ENCODE measurements around the gene SYNGAP1. TPM values are rescaled to one million over a fixed set of nuclear protein-coding genes. Genes with fewer than 3 reads are reported as not detected.
A peak's percentile ranks its signal among the peaks of the same experiment; 100 is the strongest.

Gene SYNGAP1
- total RNA-seq, 1 experiment from 2014 or later: 18.3 TPM

- H3K4me1 ChIP-seq: peaks cover 46% of the 10 kb centered on the region
- no peaks in the 10 kb centered on the region for H3K9me3 Mint-ChIP-seq (ENCODE audit: unreplicated experiment)
- CTCF ChIA-PET: interaction anchor here (0.6 to 1.7 kb wide), 10 partner anchors 9 to 284 kb away, joined by 3 to 16 read pairs (median 4); partner anchors contain the start of genes BAK1, CUTA, PHF1 and RGL2
- peaks cover 23% of the 10 kb centered on the region for H3K4me1 Mint-ChIP-seq (ENCODE audit: low read depth, unreplicated experiment)
- no peaks in the 10 kb centered on the region for H3K36me3 ChIP-seq (ENCODE audit: control insufficient read depth, insufficient read depth, low read length)
- peak overlapping the region; percentile 76 for H3K27ac Mint-ChIP-seq (ENCODE audit: unreplicated experiment)
- TF ChIP-seq CTCF (IDR thresholded peaks at IDR 0.05; ENCODE audit: insufficient read depth in 1 of 2, low read depth in 1 of 2, low read length in 1 of 2, severe bottlenecking in 1 of 2, unreplicated experiment in 1 of 2): no peak
- H3K4me3 ChIP-seq (ENCODE audit: low read depth, low read length): peak overlapping the region; percentile 71
- POLR2A ChIA-PET: interaction anchor here (1.5 kb wide), 1 partner anchor 28 kb away, joined by 7 read pairs; the partner anchor contains the start of gene ZBTB9
- H3K27me3 Mint-ChIP-seq (ENCODE audit: insufficient read depth, unreplicated experiment): peaks cover 3% of the 10 kb centered on the region
- no peak for DNase-seq
- H3K27me3 ChIP-seq (replicated peaks; ENCODE audit: control insufficient read depth, insufficient read depth, low read length): no peaks in the 10 kb centered on the region
- intact Hi-C loops (cut with micrococcal nuclease; ENCODE audit: unreplicated experiment): loop anchor here (1.0 to 5.0 kb wide), 4 partner anchors 9 to 145 kb away; partner anchors contain the start of genes CUTA and RGL2
- H3K36me3 Mint-ChIP-seq (ENCODE audit: insufficient read depth, unreplicated experiment): peaks cover 7% of the 10 kb centered on the region
- peak overlapping the region; percentile 81 for H3K4me3 Mint-ChIP-seq (ENCODE audit: unreplicated experiment)
- H3K9me3 ChIP-seq: no peaks in the 10 kb centered on the region
- BruUV-seq (replicated peaks): TSS peak; percentile 68
Observed at GRCh38 chr6:33426590-33427511, 7.0 kb downstream of the SYNGAP1 start.

GRCh38 chr6:33427585-33428223, 7.8 kb downstream of the SYNGAP1 start:
- intact Hi-C loops (cut with micrococcal nuclease; ENCODE audit: unreplicated experiment): loop anchor here (2.0 to 5.0 kb wide), 3 partner anchors 27 to 145 kb away; partner anchors contain the start of genes RGL2 and ZBTB9
- Mint-ChIP-seq H3K9me3 (ENCODE audit: unreplicated experiment) (no peaks in the 10 kb centered on the region), H3K27ac (ENCODE audit: unreplicated experiment) (peak overlapping the region; percentile 76), H3K4me3 (ENCODE audit: unreplicated experiment) (peak overlapping the region; percentile 81), H3K27me3 (ENCODE audit: insufficient read depth, unreplicated experiment) (peaks cover 3% of the 10 kb centered on the region), H3K4me1 (ENCODE audit: low read depth, unreplicated experiment) (peaks cover 31% of the 10 kb centered on the region), H3K36me3 (ENCODE audit: insufficient read depth, unreplicated experiment) (peaks cover 7% of the 10 kb centered on the region)
- POLR2A ChIA-PET: no interaction called here
- H3K9me3 ChIP-seq: no peaks in the 10 kb centered on the region
- peak in 1 of 2 experiments; percentile 61 for DNase-seq
- H3K36me3 ChIP-seq (ENCODE audit: control insufficient read depth, insufficient read depth, low read length): no peaks in the 10 kb centered on the region
- H3K4me1 ChIP-seq: peaks cover 52% of the 10 kb centered on the region
- no TSS peak for BruUV-seq (replicated peaks)
- H3K4me3 ChIP-seq (ENCODE audit: low read depth, low read length): peak overlapping the region; percentile 63
- no peaks in the 10 kb centered on the region for H3K27me3 ChIP-seq (replicated peaks; ENCODE audit: control insufficient read depth, insufficient read depth, low read length)
- CTCF ChIA-PET: no interaction called here
- no peak for TF ChIP-seq CTCF (IDR thresholded peaks at IDR 0.05; ENCODE audit: insufficient read depth in 1 of 2, low read depth in 1 of 2, low read length in 1 of 2, severe bottlenecking in 1 of 2, unreplicated experiment in 1 of 2)
